ENCODE data around the gene ARL6IP4. TPM values are rescaled to one million over a fixed set of nuclear protein-coding genes. Genes with fewer than 3 reads are reported as not detected.
A peak's percentile ranks its signal among the peaks of the same experiment; 100 is the strongest.

Gene ARL6IP4
- total RNA-seq, 1 experiment from 2014 or later: 189 TPM

- peaks cover 15% of the 10 kb centered on the region for H3K4me1 ChIP-seq (ENCODE audit: insufficient read depth, low read length, poor library complexity, severe bottlenecking)
- no peak for DNase-seq (ENCODE audit: low spot score)
- intact Hi-C loops (cut with micrococcal nuclease; ENCODE audit: unreplicated experiment): loop anchor here (5.0 kb wide), 2 partner anchors 170 to 255 kb away; partner anchors contain the start of gene PITPNM2
- peak overlapping the region; percentile 95 for H3K27ac ChIP-seq (ENCODE audit: low read depth, low read length, poor library complexity, severe bottlenecking)
- no peaks in the 10 kb centered on the region for H3K27me3 ChIP-seq (replicated peaks; ENCODE audit: insufficient read depth, low read depth, low read length, poor library complexity)
- CTCF ChIA-PET: no interaction called here
- H3K9me3 ChIP-seq (ENCODE audit: low read depth, low read length, poor library complexity, severe bottlenecking): no peaks in the 10 kb centered on the region
- POLR2A ChIA-PET (ENCODE audit: low non-redundant PET): no interaction called here
- H3K36me3 ChIP-seq (ENCODE audit: insufficient read depth, low read length, poor library complexity, severe bottlenecking): peaks cover 16% of the 10 kb centered on the region
- BruUV-seq (replicated peaks): no TSS peak
- H3K4me3 ChIP-seq (ENCODE audit: low read depth, low read length, poor library complexity, severe bottlenecking): peak overlapping the region; percentile 72
- no peak for TF ChIP-seq EZH2 (IDR thresholded peaks at IDR 0.05; ENCODE audit: borderline replicate concordance, low read depth, low read length, poor library complexity, severe bottlenecking)
- TF ChIP-seq CTCF (conservative IDR thresholded peaks at IDR 0.05; ENCODE audit: low read depth, low read length): no peak
Observed at GRCh38 chr12:122981587-122982476, 1.4 kb downstream of the ARL6IP4 start.

GRCh38 chr12:122982477-122982815, 2.0 kb downstream of the ARL6IP4 start:
- Histone ChIP-seq H3K4me1 (ENCODE audit: insufficient read depth, low read length, poor library complexity, severe bottlenecking) (peaks cover 15% of the 10 kb centered on the region), H3K36me3 (ENCODE audit: insufficient read depth, low read length, poor library complexity, severe bottlenecking) (peaks cover 16% of the 10 kb centered on the region), H3K27ac (ENCODE audit: low read depth, low read length, poor library complexity, severe bottlenecking) (peak overlapping the region; percentile 95), H3K9me3 (ENCODE audit: low read depth, low read length, poor library complexity, severe bottlenecking) (no peaks in the 10 kb centered on the region), H3K27me3 (replicated peaks; ENCODE audit: insufficient read depth, low read depth, low read length, poor library complexity) (no peaks in the 10 kb centered on the region), H3K4me3 (ENCODE audit: low read depth, low read length, poor library complexity, severe bottlenecking) (no peak overlapping the region)
- intact Hi-C loops (cut with micrococcal nuclease; ENCODE audit: unreplicated experiment): loop anchor here (5.0 kb wide), 2 partner anchors 170 to 255 kb away; partner anchors contain the start of gene PITPNM2
- BruUV-seq (replicated peaks): TSS peak; percentile 93
- no peak for TF ChIP-seq CTCF (conservative IDR thresholded peaks at IDR 0.05; ENCODE audit: low read depth, low read length)
- TF ChIP-seq EZH2 (IDR thresholded peaks at IDR 0.05; ENCODE audit: borderline replicate concordance, low read depth, low read length, poor library complexity, severe bottlenecking): no peak
- no peak for DNase-seq (ENCODE audit: low spot score)
- POLR2A ChIA-PET (ENCODE audit: low non-redundant PET): no interaction called here
- CTCF ChIA-PET: no interaction called here

- peaks cover 16% of the 10 kb centered on the region for H3K36me3 ChIP-seq (ENCODE audit: insufficient read depth, low read length, poor library complexity, severe bottlenecking)
- H3K4me3 ChIP-seq (ENCODE audit: low read depth, low read length, poor library complexity, severe bottlenecking): no peak overlapping the region
- H3K9me3 ChIP-seq (ENCODE audit: low read depth, low read length, poor library complexity, severe bottlenecking): no peaks in the 10 kb centered on the region
- intact Hi-C loops (cut with micrococcal nuclease; ENCODE audit: unreplicated experiment): loop anchor here (5.0 kb wide), 2 partner anchors 169 to 254 kb away; partner anchors contain the start of gene PITPNM2
- POLR2A ChIA-PET (ENCODE audit: low non-redundant PET): no interaction called here
- DNase-seq (ENCODE audit: low spot score): no peak
- BruUV-seq (replicated peaks): no TSS peak
- CTCF ChIA-PET: no interaction called here
- peaks cover 15% of the 10 kb centered on the region for H3K4me1 ChIP-seq (ENCODE audit: insufficient read depth, low read length, poor library complexity, severe bottlenecking)
- H3K27me3 ChIP-seq (replicated peaks; ENCODE audit: insufficient read depth, low read depth, low read length, poor library complexity): no peaks in the 10 kb centered on the region
- TF ChIP-seq CTCF (conservative IDR thresholded peaks at IDR 0.05; ENCODE audit: low read depth, low read length): no peak
- no peak overlapping the region for H3K27ac ChIP-seq (ENCODE audit: low read depth, low read length, poor library complexity, severe bottlenecking)
Observed at GRCh38 chr12:122982963-122983788, 2.7 kb downstream of the ARL6IP4 start.

All from A673 (cell line).